Calu3 (cell line): Measurements from ENCODE around the gene DNAJC10. TPM values are rescaled to one million over a fixed set of nuclear protein-coding genes. Genes with fewer than 3 reads are reported as not detected.

Source experiments
- BruUV-seq: library from RNA; stranded (reverse); fragments of 400-500 nt; replicated peaks from 2 replicates; lab custom pipeline; 2021; lab: Mats Ljungman, UMichigan
- CTCF ChIA-PET: fragments of 300-600 bp; sonication (Branson Sonifier 250); formaldehyde crosslinking; loops from one replicate; lab custom pipeline; 2022; ENCODE audit warnings: antibody characterized with exemption; lab: Charles Lee
- DNase-seq: peaks from one replicate; pipeline ENCODE4 v3.0.0; 2022
- H3K27ac Mint-ChIP-seq: one replicate; pipeline ENCODE4 v1.8.0; 2022; ENCODE audit warnings: mixed read lengths; ENCODE audit not compliant: unreplicated experiment
- H3K27me3 Mint-ChIP-seq: one replicate; pipeline ENCODE4 v1.8.0; 2022; ENCODE audit warnings: mixed read lengths; ENCODE audit not compliant: unreplicated experiment
- H3K36me3 Mint-ChIP-seq: one replicate; pipeline ENCODE4 v1.8.0; 2022; ENCODE audit warnings: mild to moderate bottlenecking, moderate library complexity, mixed read lengths; ENCODE audit not compliant: insufficient read depth, unreplicated experiment
- H3K4me1 Mint-ChIP-seq: one replicate; pipeline ENCODE4 v1.8.0; 2022; ENCODE audit warnings: mild to moderate bottlenecking, low read depth, mixed read lengths; ENCODE audit not compliant: unreplicated experiment
- H3K4me3 Mint-ChIP-seq: one replicate; pipeline ENCODE4 v1.8.0; 2022; ENCODE audit warnings: mild to moderate bottlenecking, low read depth, moderate library complexity, mixed read lengths; ENCODE audit not compliant: unreplicated experiment
- H3K9me3 Mint-ChIP-seq: one replicate; pipeline ENCODE4 v1.8.0; 2022; ENCODE audit warnings: low read depth, mixed read lengths; ENCODE audit not compliant: unreplicated experiment
- intact Hi-C: fragments of 100-400 bp; cut with micrococcal nuclease; formaldehyde crosslinking; loops from one replicate; pipeline ENCODE4 v1.10.0; 2022; ENCODE audit not compliant: unreplicated experiment
- total RNA-seq: library from RNA; stranded (reverse); gene quantifications from 2 replicates; pipeline ENCODE4 v1.2.3, GENCODE V29; 2022
- TF ChIP-seq, protein P1 (sequence below): fragments of 200-600 bp; IDR thresholded peaks from one replicate; pipeline ENCODE4 v1.8.0; 2022; ENCODE audit warnings: antibody characterized with exemption; ENCODE audit not compliant: unreplicated experiment

DNAJC10 gene
- total RNA-seq, 1 experiment from 2014 or later = 210 TPM

DNA sequence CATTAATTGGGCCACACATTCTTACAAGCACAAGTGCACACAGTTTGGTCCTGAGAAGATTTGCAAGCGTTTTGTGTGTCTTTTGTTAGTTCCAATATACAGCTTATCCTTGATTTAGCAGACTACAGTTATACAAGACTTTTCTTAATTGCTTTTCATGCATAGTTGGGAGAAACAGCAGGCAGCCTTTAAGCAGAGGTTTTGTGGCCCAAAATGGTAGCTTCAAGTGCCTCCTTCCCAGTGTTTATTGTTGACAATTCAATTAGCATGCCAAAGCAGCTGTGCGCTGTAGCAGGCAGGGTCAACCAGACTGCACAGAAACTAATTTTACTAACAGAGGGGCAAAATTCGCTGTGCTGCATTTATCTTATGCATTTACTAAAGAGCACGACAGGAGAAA is 102.9 kb downstream of the DNAJC10 start:
- no peak for DNase-seq
- CTCF ChIA-PET = no interaction called here
- Mint-ChIP-seq H3K27ac (no peak overlapping the region), H3K4me1 (no peaks in the 10 kb centered on the region), H3K4me3 (no peak overlapping the region), H3K9me3 (no peaks in the 10 kb centered on the region), H3K36me3 (no peaks in the 10 kb centered on the region), H3K27me3 (no peaks in the 10 kb centered on the region)
- TF ChIP-seq, protein P1, sequence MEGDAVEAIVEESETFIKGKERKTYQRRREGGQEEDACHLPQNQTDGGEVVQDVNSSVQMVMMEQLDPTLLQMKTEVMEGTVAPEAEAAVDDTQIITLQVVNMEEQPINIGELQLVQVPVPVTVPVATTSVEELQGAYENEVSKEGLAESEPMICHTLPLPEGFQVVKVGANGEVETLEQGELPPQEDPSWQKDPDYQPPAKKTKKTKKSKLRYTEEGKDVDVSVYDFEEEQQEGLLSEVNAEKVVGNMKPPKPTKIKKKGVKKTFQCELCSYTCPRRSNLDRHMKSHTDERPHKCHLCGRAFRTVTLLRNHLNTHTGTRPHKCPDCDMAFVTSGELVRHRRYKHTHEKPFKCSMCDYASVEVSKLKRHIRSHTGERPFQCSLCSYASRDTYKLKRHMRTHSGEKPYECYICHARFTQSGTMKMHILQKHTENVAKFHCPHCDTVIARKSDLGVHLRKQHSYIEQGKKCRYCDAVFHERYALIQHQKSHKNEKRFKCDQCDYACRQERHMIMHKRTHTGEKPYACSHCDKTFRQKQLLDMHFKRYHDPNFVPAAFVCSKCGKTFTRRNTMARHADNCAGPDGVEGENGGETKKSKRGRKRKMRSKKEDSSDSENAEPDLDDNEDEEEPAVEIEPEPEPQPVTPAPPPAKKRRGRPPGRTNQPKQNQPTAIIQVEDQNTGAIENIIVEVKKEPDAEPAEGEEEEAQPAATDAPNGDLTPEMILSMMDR = no peak
- no TSS peak for BruUV-seq
- intact Hi-C loops = no loop called here

DNA sequence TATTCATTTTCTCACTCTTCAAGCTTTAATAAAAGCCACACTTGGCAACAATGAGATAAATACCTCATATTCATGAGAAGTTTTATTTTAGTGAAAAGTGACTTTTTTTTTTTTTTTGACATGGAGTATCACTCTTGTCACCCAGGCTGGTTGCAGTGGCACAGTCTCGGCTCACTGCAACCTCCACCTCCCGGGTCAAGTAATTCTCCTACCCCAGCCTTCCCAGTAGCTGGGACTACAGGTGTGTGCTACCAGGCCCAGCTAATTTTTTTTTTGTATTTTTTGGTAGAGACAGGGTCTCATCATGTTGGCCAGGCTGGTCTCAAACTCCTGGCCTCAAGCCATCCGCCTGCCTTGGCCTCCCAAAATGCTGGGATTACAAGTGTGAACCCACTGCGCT is 103.4 kb downstream of the DNAJC10 start:
- BruUV-seq = no TSS peak
- CTCF ChIA-PET = no interaction called here

DNA sequence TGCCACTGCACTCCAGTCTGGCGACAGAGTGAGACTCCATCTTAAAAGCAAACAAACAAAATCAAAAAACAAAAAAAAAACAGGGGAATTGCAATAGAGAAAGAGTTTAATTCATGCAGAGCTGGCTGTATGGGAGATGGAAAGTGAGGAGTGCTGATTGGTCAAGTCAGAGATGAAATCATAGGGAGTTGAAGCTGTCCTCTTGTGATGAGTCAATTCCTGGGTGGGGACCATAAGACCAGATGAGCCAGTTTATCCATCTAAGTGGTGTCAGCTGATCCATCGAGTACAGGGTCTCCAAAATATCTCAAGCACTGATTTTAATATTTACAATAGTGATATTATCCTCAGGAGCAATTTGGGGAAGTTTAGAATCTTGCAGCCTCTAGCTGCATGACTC is 105.1 kb downstream of the DNAJC10 start:
- intact Hi-C loops = no loop called here
- Mint-ChIP-seq H3K9me3 (no peaks in the 10 kb centered on the region), H3K4me3 (no peak overlapping the region), H3K27ac (no peak overlapping the region), H3K27me3 (no peaks in the 10 kb centered on the region), H3K4me1 (no peaks in the 10 kb centered on the region), H3K36me3 (no peaks in the 10 kb centered on the region)
- TF ChIP-seq, protein P1 = no peak
- DNase-seq = no peak
- CTCF ChIA-PET = no interaction called here
- BruUV-seq = no TSS peak

More for the DNA sequence above, 103.4 kb downstream of the DNAJC10 start:
- no peaks in the 10 kb centered on the region for H3K27me3 Mint-ChIP-seq
- H3K4me1 Mint-ChIP-seq = no peaks in the 10 kb centered on the region
- TF ChIP-seq, protein P1 = no peak
- no peak overlapping the region for H3K27ac Mint-ChIP-seq
- H3K9me3 Mint-ChIP-seq = no peaks in the 10 kb centered on the region
- H3K4me3 Mint-ChIP-seq = no peak overlapping the region
- intact Hi-C loops = no loop called here
- DNase-seq = no peak
- H3K36me3 Mint-ChIP-seq = no peaks in the 10 kb centered on the region

DNA sequence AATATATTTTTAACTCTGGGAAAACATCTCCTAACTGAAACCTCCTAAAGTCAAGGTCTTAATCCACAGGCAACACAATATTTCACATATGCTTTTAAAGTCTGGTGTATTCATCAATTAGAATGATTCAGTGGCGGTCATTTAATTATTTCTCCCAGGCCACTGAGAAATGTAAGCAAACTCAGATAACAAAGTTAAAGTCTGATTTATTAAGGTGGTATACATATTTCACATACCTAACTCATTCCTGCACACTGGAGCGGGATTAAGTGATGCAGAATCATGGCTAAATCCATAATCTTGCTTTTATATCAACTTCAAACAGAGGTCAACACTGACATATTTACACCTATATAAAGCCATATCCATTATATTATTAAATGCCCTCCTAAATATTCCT is 106.7 kb downstream of the DNAJC10 start:
- no TSS peak for BruUV-seq
- Mint-ChIP-seq H3K4me3 (no peak overlapping the region), H3K27ac (no peak overlapping the region), H3K9me3 (no peaks in the 10 kb centered on the region), H3K4me1 (no peaks in the 10 kb centered on the region), H3K36me3 (no peaks in the 10 kb centered on the region), H3K27me3 (no peaks in the 10 kb centered on the region)
- TF ChIP-seq, protein P1 = no peak
- CTCF ChIA-PET = no interaction called here
- DNase-seq = no peak
- intact Hi-C loops = no loop called here
